Sigmoid colon (tissue), 3 donors: Measurements from ENCODE around the gene ZDHHC20.

Experiments
- POLR2A ChIP-seq, 2 donors: fragments of 450-650 bp; IDR thresholded peaks; one replicate each; pipeline ENCODE4 v1.6.1; 2016; ENCODE audit warnings: antibody characterized with exemption in 2 of 2, mild to moderate bottlenecking in 2 of 2, moderate library complexity in 2 of 2
- TF ChIP-seq, protein P1 (sequence below), 4 experiments: fragments of 450-650 bp in 3 of 4; fragments of 200-600 bp in 1 of 4; IDR thresholded peaks; one replicate each; pipeline ENCODE4 v1.5.1; 2016 to 2019; ENCODE audit warnings: antibody characterized with exemption in 4 of 4, mild to moderate bottlenecking in 3 of 4, moderate library complexity in 2 of 4

DNA sequence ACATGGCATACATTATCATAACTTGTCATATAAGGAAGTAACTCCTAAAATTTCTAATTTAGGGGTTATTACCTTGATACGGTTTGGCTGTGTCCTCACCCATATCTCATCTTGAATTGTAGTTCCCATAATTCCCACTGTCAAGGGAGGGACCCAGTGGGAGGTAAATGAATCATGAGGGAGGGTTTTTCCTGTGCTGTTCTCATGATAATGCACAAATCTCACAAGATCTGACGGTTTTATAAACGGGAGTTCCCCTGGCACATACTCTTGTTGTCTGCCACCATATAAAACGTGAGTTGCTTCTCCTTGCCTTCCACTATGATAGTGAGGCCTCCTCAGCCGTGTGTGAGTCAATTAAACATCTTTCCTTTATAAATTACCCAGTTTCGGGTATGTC lies 76.0 kb downstream of the ZDHHC20 start:
- TF ChIP-seq, protein P1, sequence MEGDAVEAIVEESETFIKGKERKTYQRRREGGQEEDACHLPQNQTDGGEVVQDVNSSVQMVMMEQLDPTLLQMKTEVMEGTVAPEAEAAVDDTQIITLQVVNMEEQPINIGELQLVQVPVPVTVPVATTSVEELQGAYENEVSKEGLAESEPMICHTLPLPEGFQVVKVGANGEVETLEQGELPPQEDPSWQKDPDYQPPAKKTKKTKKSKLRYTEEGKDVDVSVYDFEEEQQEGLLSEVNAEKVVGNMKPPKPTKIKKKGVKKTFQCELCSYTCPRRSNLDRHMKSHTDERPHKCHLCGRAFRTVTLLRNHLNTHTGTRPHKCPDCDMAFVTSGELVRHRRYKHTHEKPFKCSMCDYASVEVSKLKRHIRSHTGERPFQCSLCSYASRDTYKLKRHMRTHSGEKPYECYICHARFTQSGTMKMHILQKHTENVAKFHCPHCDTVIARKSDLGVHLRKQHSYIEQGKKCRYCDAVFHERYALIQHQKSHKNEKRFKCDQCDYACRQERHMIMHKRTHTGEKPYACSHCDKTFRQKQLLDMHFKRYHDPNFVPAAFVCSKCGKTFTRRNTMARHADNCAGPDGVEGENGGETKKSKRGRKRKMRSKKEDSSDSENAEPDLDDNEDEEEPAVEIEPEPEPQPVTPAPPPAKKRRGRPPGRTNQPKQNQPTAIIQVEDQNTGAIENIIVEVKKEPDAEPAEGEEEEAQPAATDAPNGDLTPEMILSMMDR (IDR thresholded peaks at IDR 0.05), result no peak
- no peak for TF ChIP-seq POLR2A (IDR thresholded peaks at IDR 0.05)
